AG09319 (cell line): Measurements from ENCODE around the gene SCN9A.

ENCODE experiments used
- DNase-seq: peaks from one replicate; pipeline ENCODE4 v3.0.0-alpha.2; 2010; ENCODE audit warnings: low read depth; ENCODE audit errors: extremely low read depth
- CTCF ChIP-seq: IDR thresholded peaks from 2 replicates; pipeline ENCODE4 v1.5.1; 2011; ENCODE audit warnings: low read depth, mild to moderate bottlenecking, inconsistent platforms, low read length, moderate library complexity

Gene SCN9A

GRCh38 chr2:166375736-166376487, at the start of gene SCN9A:
Gene SCN9A, minus strand, starts transcription at chr2:166375944. Its CDS starts 64,188 bp downstream, at chr2:166311756.
- peak; percentile 58 for DNase-seq
- TF ChIP-seq CTCF: no peak

GRCh38 chr2:166424841-166425240, 49.1 kb upstream of the SCN9A start:
- DNase-seq: no peak
- no peak for TF ChIP-seq CTCF

GRCh38 chr2:166419616-166419934, 43.8 kb upstream of the SCN9A start:
- peak; percentile 55 for TF ChIP-seq CTCF
- peak; percentile 23 for DNase-seq

- no peak for DNase-seq
- TF ChIP-seq CTCF: no peak
Observed at GRCh38 chr2:166418853-166419615, 43.3 kb upstream of the SCN9A start.

GRCh38 chr2:166417669-166418068, 41.9 kb upstream of the SCN9A start:
- no peak for DNase-seq
- TF ChIP-seq CTCF: no peak; the same call in 1 of the 2 replicates

GRCh38 chr2:166413255-166413654, 37.5 kb upstream of the SCN9A start:
- DNase-seq: no peak
- TF ChIP-seq CTCF: no peak
